LNCaP clone FGC (cell line): ENCODE results near the gene TINAG.

Experiments
- DNase-seq: peaks from one replicate; pipeline ENCODE4 v3.0.0-alpha.2; 2011; ENCODE audit warnings: low read depth
- H3K4me3 ChIP-seq: 2 replicates; pipeline ENCODE4 v1.5.1; 2011; ENCODE audit warnings: mild to moderate bottlenecking, low read depth, low read length, control low read depth
- CTCF ChIP-seq: IDR thresholded peaks from 2 replicates; pipeline ENCODE4 v1.5.1; 2012; ENCODE audit warnings: mild to moderate bottlenecking; ENCODE audit not compliant: control insufficient read depth, insufficient read depth; ENCODE audit errors: extremely low read depth

Gene TINAG

GRCh38 chr6:54335871-54336270, 27.6 kb downstream of the TINAG start:
- no peak for TF ChIP-seq CTCF
- no peak overlapping the region for H3K4me3 ChIP-seq
- DNase-seq = no peak

GRCh38 chr6:54353975-54354374, 45.7 kb downstream of the TINAG start:
- no peak overlapping the region for H3K4me3 ChIP-seq
- DNase-seq = no peak
- no peak for TF ChIP-seq CTCF

- no peak for TF ChIP-seq CTCF
- no peak for DNase-seq
- no peak overlapping the region for H3K4me3 ChIP-seq
Observed at GRCh38 chr6:54354608-54355007, 46.4 kb downstream of the TINAG start.

- no peak for DNase-seq
- no peak overlapping the region for H3K4me3 ChIP-seq
- TF ChIP-seq CTCF = no peak
Observed at GRCh38 chr6:54357141-54357540, 48.9 kb downstream of the TINAG start.

- H3K4me3 ChIP-seq = no peak overlapping the region
- TF ChIP-seq CTCF = no peak
- no peak for DNase-seq
Observed at GRCh38 chr6:54361188-54361587, 52.9 kb downstream of the TINAG start.

- DNase-seq = no peak
- no peak for TF ChIP-seq CTCF
- no peak overlapping the region for H3K4me3 ChIP-seq
Observed at GRCh38 chr6:54361734-54362133, 53.5 kb downstream of the TINAG start.

- no peak overlapping the region for H3K4me3 ChIP-seq
- no peak for DNase-seq
- TF ChIP-seq CTCF = no peak
Observed at GRCh38 chr6:54366667-54367327, 58.6 kb downstream of the TINAG start.
